ENCODE data around the gene SMG6. TPM values are rescaled to one million over a fixed set of nuclear protein-coding genes. Genes with fewer than 3 reads are reported as not detected.
A peak's percentile ranks its signal among the peaks of the same experiment; 100 is the strongest.

Gene SMG6
- total RNA-seq, 2 experiments from 2014 or later = 37.8 to 38.7 TPM

DNA sequence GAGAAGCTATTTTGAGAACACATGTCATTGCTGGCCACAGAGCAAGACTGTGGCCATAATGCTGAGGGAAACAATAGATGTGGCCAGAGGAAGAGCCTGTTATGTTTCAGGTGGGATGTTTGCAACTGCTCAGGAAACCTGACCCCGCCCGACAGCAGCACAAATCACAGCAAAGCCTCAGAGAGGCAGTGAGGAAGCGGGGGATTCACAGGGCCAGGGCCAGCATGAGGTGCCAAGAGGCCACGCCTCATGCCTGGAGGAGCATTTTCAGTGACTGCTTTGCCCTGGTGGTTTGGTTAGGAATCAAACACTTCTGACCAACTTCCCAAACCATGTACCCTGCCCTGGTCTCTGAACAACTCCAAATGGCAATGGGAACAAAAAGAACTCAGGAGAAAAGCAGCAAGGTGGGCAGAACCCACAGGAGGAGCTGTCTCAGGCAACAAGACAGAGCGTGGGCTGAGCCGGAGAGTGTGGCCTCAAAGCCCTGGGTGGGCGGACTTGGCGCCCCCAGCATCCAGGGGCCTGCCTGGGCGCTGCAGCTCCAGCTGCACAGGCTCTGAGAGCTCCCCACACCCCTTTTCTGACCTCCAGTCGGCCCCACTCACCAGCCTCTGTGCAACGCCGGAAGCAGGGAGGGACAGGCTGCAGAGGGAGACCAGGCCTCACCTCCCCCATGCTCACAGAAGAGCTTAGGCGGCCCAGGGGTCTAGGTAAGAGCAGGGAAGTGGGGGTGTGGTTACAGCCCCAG is 228.1 kb downstream of the SMG6 start:
- Mint-ChIP-seq H3K4me1 (peaks cover 40% of the 10 kb centered on the region), H3K36me3 (ENCODE audit: low read depth) (peaks cover 39% of the 10 kb centered on the region), H3K27ac (no peak overlapping the region), H3K27me3 (no peaks in the 10 kb centered on the region), H3K4me3 (no peak overlapping the region), H3K9me3 (no peaks in the 10 kb centered on the region)
- POLR2A ChIA-PET = interaction anchor here (11.0 kb wide), 1 partner anchor 10 kb away, joined by 214 read pairs; no protein-coding TSS in a partner anchor
- CTCF ChIA-PET = interaction anchor here (0.5 to 1.0 kb wide), 2 partner anchors 10 to 579 kb away, joined by 3 to 5 read pairs; no protein-coding TSS in a partner anchor
- DNase-seq = no peak

GRCh38 chr17:2074919-2075318 is 228.7 kb downstream of the SMG6 start:
- Mint-ChIP-seq H3K27me3 (no peaks in the 10 kb centered on the region), H3K27ac (no peak overlapping the region), H3K4me1 (peaks cover 46% of the 10 kb centered on the region), H3K36me3 (ENCODE audit: low read depth) (peaks cover 41% of the 10 kb centered on the region), H3K4me3 (no peak overlapping the region), H3K9me3 (no peaks in the 10 kb centered on the region)
- no peak for DNase-seq
- ChIA-PET POLR2A (interaction anchor here (11.0 kb wide), 1 partner anchor 10 kb away, joined by 214 read pairs; no protein-coding TSS in a partner anchor), CTCF (interaction anchor here (1.0 to 1.5 kb wide), 2 partner anchors 11 to 16 kb away, joined by 3 to 5 read pairs; no protein-coding TSS in a partner anchor)

GRCh38 chr17:2071455-2072281 is 231.9 kb downstream of the SMG6 start:
- Mint-ChIP-seq H3K27me3 (no peaks in the 10 kb centered on the region), H3K36me3 (ENCODE audit: low read depth) (peaks cover 34% of the 10 kb centered on the region), H3K4me1 (peaks cover 73% of the 10 kb centered on the region), H3K4me3 (no peak overlapping the region), H3K9me3 (no peaks in the 10 kb centered on the region), H3K27ac (peak overlapping the region; percentile 90)
- DNase-seq = no peak
- CTCF ChIA-PET = interaction anchor here (1.0 to 6.5 kb wide), 7 partner anchors 10 to 173 kb away, joined by 3 to 40 read pairs (median 13); partner anchors contain the start of gene HIC1
- POLR2A ChIA-PET = interaction anchor here (1.2 to 11.0 kb wide), 3 partner anchors 14 to 440 kb away, joined by 3 to 214 read pairs (median 58); partner anchors contain the start of gene METTL16

DNA sequence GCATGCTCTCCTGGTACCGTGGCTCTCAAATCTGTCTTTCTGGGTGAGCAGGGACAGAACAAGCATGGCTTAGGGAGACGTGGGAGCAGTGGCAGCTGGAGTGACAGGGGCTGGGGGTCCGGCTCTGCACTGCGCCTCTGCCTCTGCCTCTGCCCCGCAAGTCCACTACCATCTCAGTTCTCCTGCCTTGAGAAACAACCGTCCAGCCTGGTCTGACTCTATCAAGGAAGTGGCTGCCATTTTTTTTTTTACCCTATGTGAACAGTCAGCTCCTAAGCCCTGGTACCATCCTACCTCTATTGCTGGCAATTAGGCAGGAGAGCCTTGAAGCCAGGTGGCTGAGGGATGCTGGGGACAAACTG is 232.6 kb downstream of the SMG6 start:
- H3K4me1 Mint-ChIP-seq = peaks cover 77% of the 10 kb centered on the region
- H3K27me3 Mint-ChIP-seq = no peaks in the 10 kb centered on the region
- CTCF ChIA-PET = interaction anchor here (1.6 to 6.5 kb wide), 6 partner anchors 11 to 174 kb away, joined by 4 to 40 read pairs (median 19); partner anchors contain the start of gene HIC1
- peak overlapping the region; percentile 90 for H3K27ac Mint-ChIP-seq
- H3K4me3 Mint-ChIP-seq = no peak overlapping the region
- peaks cover 40% of the 10 kb centered on the region for H3K36me3 Mint-ChIP-seq (ENCODE audit: low read depth)
- H3K9me3 Mint-ChIP-seq = no peaks in the 10 kb centered on the region
- no peak for DNase-seq
- POLR2A ChIA-PET = interaction anchor here (1.2 to 11.0 kb wide), 5 partner anchors 13 to 440 kb away, joined by 3 to 214 read pairs (median 4); partner anchors contain the start of gene METTL16

- H3K27me3 Mint-ChIP-seq = no peaks in the 10 kb centered on the region
- ChIA-PET CTCF (interaction anchor here (1.3 to 6.5 kb wide), 7 partner anchors 11 to 212 kb away, joined by 3 to 40 read pairs (median 13); partner anchors contain the start of gene HIC1), POLR2A (interaction anchor here (1.2 to 11.0 kb wide), 6 partner anchors 12 to 441 kb away, joined by 3 to 214 read pairs (median 4); partner anchors contain the start of genes HIC1 and METTL16)
- H3K9me3 Mint-ChIP-seq = no peaks in the 10 kb centered on the region
- H3K4me3 Mint-ChIP-seq = peak overlapping the region; percentile 33
- H3K27ac Mint-ChIP-seq = peak overlapping the region; percentile 90
- DNase-seq = peak; percentile 88
- H3K4me1 Mint-ChIP-seq = peaks cover 81% of the 10 kb centered on the region
- H3K36me3 Mint-ChIP-seq (ENCODE audit: low read depth) = peaks cover 46% of the 10 kb centered on the region
Measured at GRCh38 chr17:2070241-2071023, 233.2 kb downstream of the SMG6 start.

GRCh38 chr17:2068519-2069051 is 235.0 kb downstream of the SMG6 start:
- Mint-ChIP-seq H3K4me3 (peak overlapping the region; percentile 31), H3K36me3 (ENCODE audit: low read depth) (peaks cover 58% of the 10 kb centered on the region), H3K9me3 (no peaks in the 10 kb centered on the region), H3K27me3 (no peaks in the 10 kb centered on the region), H3K27ac (peak overlapping the region; percentile 90), H3K4me1 (peaks cover 87% of the 10 kb centered on the region)
- CTCF ChIA-PET = interaction anchor here (0.9 to 6.5 kb wide), 9 partner anchors 10 to 176 kb away, joined by 3 to 40 read pairs (median 5); partner anchors contain the start of genes HIC1 and OVCA2
- POLR2A ChIA-PET = interaction anchor here (0.8 to 11.0 kb wide), 6 partner anchors 11 to 352 kb away, joined by 3 to 214 read pairs (median 5); partner anchors contain the start of gene HIC1
- DNase-seq = no peak

GRCh38 chr17:2068031-2068518 is 235.5 kb downstream of the SMG6 start:
- peaks cover 91% of the 10 kb centered on the region for H3K4me1 Mint-ChIP-seq
- ChIA-PET POLR2A (interaction anchor here (2.0 to 11.0 kb wide), 3 partner anchors 10 to 351 kb away, joined by 6 to 214 read pairs (median 58); no protein-coding TSS in a partner anchor), CTCF (interaction anchor here (1.3 to 6.5 kb wide), 6 partner anchors 9 to 176 kb away, joined by 3 to 40 read pairs (median 15); partner anchors contain the start of genes HIC1 and OVCA2)
- H3K9me3 Mint-ChIP-seq = no peaks in the 10 kb centered on the region
- DNase-seq = no peak
- peak overlapping the region; percentile 90 for H3K27ac Mint-ChIP-seq
- no peaks in the 10 kb centered on the region for H3K27me3 Mint-ChIP-seq
- H3K36me3 Mint-ChIP-seq (ENCODE audit: low read depth) = peaks cover 62% of the 10 kb centered on the region
- H3K4me3 Mint-ChIP-seq = no peak overlapping the region

DNA sequence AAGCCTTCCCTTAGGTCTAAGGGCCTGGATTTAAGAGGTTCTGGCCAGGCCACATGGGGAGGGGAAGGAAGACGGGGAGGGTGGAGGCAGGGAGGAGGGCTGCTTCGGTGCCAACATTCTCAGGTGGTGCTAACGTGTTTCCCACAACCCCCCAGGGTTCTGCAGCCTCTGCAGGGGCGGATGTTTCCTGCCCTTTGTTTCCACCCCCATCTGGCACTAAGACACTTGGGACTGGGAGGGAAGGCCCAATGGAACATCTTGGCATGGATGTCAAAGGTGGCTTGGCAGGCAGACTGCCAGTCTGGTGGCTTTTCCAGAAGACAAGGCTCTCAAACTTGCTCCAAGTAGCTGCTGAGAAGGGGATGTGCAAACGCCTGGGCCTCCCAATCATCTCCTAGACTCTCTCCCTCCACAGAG is 236.0 kb downstream of the SMG6 start:
- Mint-ChIP-seq H3K36me3 (ENCODE audit: low read depth) (peaks cover 64% of the 10 kb centered on the region), H3K9me3 (no peaks in the 10 kb centered on the region), H3K27ac (peak overlapping the region; percentile 30), H3K4me1 (peaks cover 92% of the 10 kb centered on the region), H3K27me3 (no peaks in the 10 kb centered on the region), H3K4me3 (no peak overlapping the region)
- no peak for DNase-seq
- ChIA-PET CTCF (interaction anchor here (1.0 to 6.5 kb wide), 6 partner anchors 9 to 177 kb away, joined by 3 to 40 read pairs (median 15); partner anchors contain the start of genes HIC1 and OVCA2), POLR2A (interaction anchor here (2.0 to 11.0 kb wide), 3 partner anchors 10 to 351 kb away, joined by 6 to 214 read pairs (median 58); no protein-coding TSS in a partner anchor)

- no peaks in the 10 kb centered on the region for H3K9me3 Mint-ChIP-seq
- CTCF ChIA-PET = interaction anchor here (1.0 to 6.5 kb wide), 5 partner anchors 8 to 177 kb away, joined by 3 to 40 read pairs (median 25); partner anchors contain the start of gene HIC1
- POLR2A ChIA-PET = interaction anchor here (0.6 to 11.0 kb wide), 3 partner anchors 18 to 186 kb away, joined by 3 to 214 read pairs (median 3); no protein-coding TSS in a partner anchor
- peak overlapping the region; percentile 11 for H3K27ac Mint-ChIP-seq
- H3K4me1 Mint-ChIP-seq = peaks cover 92% of the 10 kb centered on the region
- no peak for DNase-seq
- peaks cover 64% of the 10 kb centered on the region for H3K36me3 Mint-ChIP-seq (ENCODE audit: low read depth)
- H3K4me3 Mint-ChIP-seq = no peak overlapping the region
- H3K27me3 Mint-ChIP-seq = no peaks in the 10 kb centered on the region
Measured at GRCh38 chr17:2067048-2067561, 236.5 kb downstream of the SMG6 start.

GRCh38 chr17:2065949-2066400 is 237.6 kb downstream of the SMG6 start:
- H3K4me3 Mint-ChIP-seq = no peak overlapping the region
- POLR2A ChIA-PET = interaction anchor here (1.1 to 3.7 kb wide), 3 partner anchors 20 to 194 kb away, joined by 5 to 17 read pairs (median 6); no protein-coding TSS in a partner anchor
- H3K9me3 Mint-ChIP-seq = no peaks in the 10 kb centered on the region
- H3K4me1 Mint-ChIP-seq = peaks cover 86% of the 10 kb centered on the region
- no peaks in the 10 kb centered on the region for H3K27me3 Mint-ChIP-seq
- DNase-seq = no peak
- H3K27ac Mint-ChIP-seq = no peak overlapping the region
- CTCF ChIA-PET = interaction anchor here (1.2 to 5.6 kb wide), 4 partner anchors 12 to 179 kb away, joined by 11 to 25 read pairs (median 19); partner anchors contain the start of gene HIC1
- H3K36me3 Mint-ChIP-seq (ENCODE audit: low read depth) = peaks cover 66% of the 10 kb centered on the region

All from activated CD4-positive, alpha-beta memory T cell treated with anti-CD3 and anti-CD28 coated beads, Interleukin-2, amount 10 ng/mL, durations not matched to agents 7 days and 5 days (primary cell).